RWPE1 (cell line): ENCODE measurements around the gene GLT1D1.

Source experiments
- CTCF ChIA-PET: fragments of 350-600 bp; sonication (Branson Sonifier 250); formaldehyde crosslinking; extraction: SDS; loops from one replicate; lab custom pipeline; 2021; lab: Yijun Ruan, JAX
- POLR2A ChIA-PET: fragments of 400-600 bp; formaldehyde crosslinking; extraction: SDS; loops from one replicate; lab custom pipeline; 2020; ENCODE audit warnings: antibody characterized with exemption; ENCODE audit not compliant: low non-redundant PET; lab: Yijun Ruan, JAX
- DNase-seq: peaks from one replicate; pipeline ENCODE4 v3.0.0; 2012; ENCODE audit warnings: low spot score
- H3K27ac ChIP-seq: fragments of 450-650 bp; 2 replicates; pipeline ENCODE4 v1.5.1; 2017
- CTCF ChIP-seq: fragments of 450-650 bp; conservative IDR thresholded peaks from 2 replicates; pipeline ENCODE4 v1.5.1; 2017; ENCODE audit warnings: low read depth, mild to moderate bottlenecking

GLT1D1 gene

GRCh38 chr12:128920468-128920867 is 67.2 kb downstream of the GLT1D1 start:
- H3K27ac ChIP-seq = no peak overlapping the region
- no peak for TF ChIP-seq CTCF
- peak; percentile 62 for DNase-seq
- CTCF ChIA-PET = interaction anchor here (0.6 kb wide), 1 partner anchor 25 kb away, joined by 3 read pairs; no protein-coding TSS in a partner anchor
- POLR2A ChIA-PET = no interaction called here

GRCh38 chr12:128928361-128928760 is 75.1 kb downstream of the GLT1D1 start:
- ChIA-PET CTCF (interaction anchor here (0.7 kb wide), 1 partner anchor 1791 kb away, joined by 3 read pairs; no protein-coding TSS in a partner anchor), POLR2A (no interaction called here)
- no peak for TF ChIP-seq CTCF
- DNase-seq = no peak
- H3K27ac ChIP-seq = no peak overlapping the region

- POLR2A ChIA-PET = no interaction called here
- no peak overlapping the region for H3K27ac ChIP-seq
- CTCF ChIA-PET = no interaction called here
- DNase-seq = no peak
- no peak for TF ChIP-seq CTCF
Measured at GRCh38 chr12:128929057-128929456, 75.8 kb downstream of the GLT1D1 start.

GRCh38 chr12:128930606-128931005 is 77.3 kb downstream of the GLT1D1 start:
- H3K27ac ChIP-seq = no peak overlapping the region
- CTCF ChIA-PET = interaction anchor here (0.6 kb wide), 1 partner anchor 106 kb away, joined by 3 read pairs; no protein-coding TSS in a partner anchor

GRCh38 chr12:128932521-128932920 is 79.2 kb downstream of the GLT1D1 start:
- no peak for TF ChIP-seq CTCF
- H3K27ac ChIP-seq = no peak overlapping the region
- no peak for DNase-seq
- POLR2A ChIA-PET = no interaction called here
- CTCF ChIA-PET = no interaction called here

More at GRCh38 chr12:128930606-128931005, 77.3 kb downstream of the GLT1D1 start:
- TF ChIP-seq CTCF = no peak
- no peak for DNase-seq
- POLR2A ChIA-PET = no interaction called here

- no peak for DNase-seq
- no peak for TF ChIP-seq CTCF
- H3K27ac ChIP-seq = no peak overlapping the region
- ChIA-PET POLR2A (no interaction called here), CTCF (no interaction called here)
Measured at GRCh38 chr12:128933039-128933438, 79.8 kb downstream of the GLT1D1 start.
